K562 (cell line): ENCODE data around the gene COL28A1. TPM values are rescaled to one million over a fixed set of nuclear protein-coding genes. Genes with fewer than 3 reads are reported as not detected.

Experiments
- ATAC-seq: fragments of 200-7000 bp; cut with Tn5 transposase; 3 replicates; pipeline ENCODE4 v1.9.1; 2020; ENCODE audit warnings: moderate library complexity
- BruUV-seq: library from RNA; stranded (reverse); fragments of 400-500 nt; replicated peaks from 2 replicates; lab custom pipeline; 2021; lab: Mats Ljungman, UMichigan
- CTCF ChIA-PET: fragments of 300-600 bp; formaldehyde crosslinking; extraction: SDS; loops from one replicate; lab custom pipeline; 2021; ENCODE audit warnings: low intra/inter-chr PET ratio; lab: Yijun Ruan, JAX
- POLR2A ChIA-PET: fragments of 300-600, 350-650 bp; sonication (Branson Sonifier 250); formaldehyde crosslinking; extraction: SDS; loops from one replicate; lab custom pipeline; 2021; ENCODE audit warnings: antibody characterized with exemption, inconsistent platforms; lab: Yijun Ruan, JAX
- DNase-seq, 4 experiments: peaks; one replicate each; pipeline versions ENCODE4 v3.0.0 to v3.0.0-alpha.2; 2011 to 2018; ENCODE audit warnings: low spot score in 3 of 4, mixed read lengths in 3 of 4; ENCODE audit errors: extremely low read depth in 1 of 4
- FAIRE-seq: peaks from 2 replicates; lab custom pipeline; 2011; peaks lifted over from hg19 to GRCh38; lab: Jason Lieb, UNC
- H2AFZ ChIP-seq: 2 replicates; pipeline ENCODE4 v1.6.0; 2011; ENCODE audit warnings: low read depth, low read length, control low read depth, inconsistent platforms
- H3K27ac ChIP-seq: fragments of 200-600 bp; 3 replicates; pipeline ENCODE4 v1.8.0; 2011; ENCODE audit warnings: low read depth, mild to moderate bottlenecking, control low read depth, inconsistent platforms, low read length, moderate library complexity, mixed read lengths; ENCODE audit errors: extremely low read depth
- H3K27me3 ChIP-seq, 2 experiments: fragments of 300-600 bp in 1 of 2; 2 replicates in 1 of 2; 3 replicates in 1 of 2; pipeline versions ENCODE4 v1.6.0 to v1.8.0; 2011; ENCODE audit warnings: inconsistent platforms in 2 of 2, low read length in 2 of 2, mild to moderate bottlenecking in 1 of 2, mixed read lengths in 1 of 2, moderate library complexity in 1 of 2; ENCODE audit not compliant: control insufficient read depth in 2 of 2, insufficient read depth in 2 of 2
- H3K36me3 ChIP-seq: fragments of 300-600 bp; 3 replicates; pipeline ENCODE4 v1.8.0; 2011; ENCODE audit warnings: mild to moderate bottlenecking, low read length, inconsistent platforms; ENCODE audit not compliant: control insufficient read depth, insufficient read depth
- H3K4me1 ChIP-seq, 2 experiments: fragments of 200-600 bp in 1 of 2; replicated peaks in 1 of 2; 2 replicates in 1 of 2; 3 replicates in 1 of 2; pipeline versions ENCODE4 v1.5.1 to v1.8.0; 2011; ENCODE audit warnings: inconsistent platforms in 2 of 2, low read length in 2 of 2, mild to moderate bottlenecking in 1 of 2, mixed read lengths in 1 of 2, moderate library complexity in 1 of 2; ENCODE audit not compliant: control insufficient read depth in 2 of 2, insufficient read depth in 2 of 2
- H3K4me2 ChIP-seq: 2 replicates; pipeline ENCODE4 v1.6.1; 2011; ENCODE audit warnings: low read length, control low read depth, inconsistent platforms, mixed read lengths; ENCODE audit not compliant: insufficient read depth
- H3K4me3 ChIP-seq: fragments of 200-600 bp; sonication (generic), shearing (Covaris generic); 2 replicates; pipeline ENCODE4 v1.5.1; 2016; ENCODE audit warnings: control low read depth, inconsistent platforms
- H3K79me2 ChIP-seq: fragments of 200-600 bp; 3 replicates; pipeline ENCODE4 v1.8.0; 2011; ENCODE audit warnings: low read length, inconsistent platforms; ENCODE audit not compliant: control insufficient read depth, insufficient read depth
- H3K9ac ChIP-seq, 2 experiments: 2 replicates each; pipeline versions ENCODE4 v1.6.0 to v1.6.1; 2011; ENCODE audit warnings: low read depth in 2 of 2, low read length in 2 of 2, control low read depth in 1 of 2, inconsistent platforms in 1 of 2, mild to moderate bottlenecking in 1 of 2, mixed read lengths in 1 of 2; ENCODE audit not compliant: insufficient read depth in 1 of 2
- H3K9me1 ChIP-seq: one replicate; pipeline ENCODE4 v1.6.0; 2011; ENCODE audit warnings: inconsistent platforms, mild to moderate bottlenecking, low read length, moderate library complexity; ENCODE audit not compliant: control insufficient read depth, insufficient read depth
- H3K9me3 ChIP-seq: replicated peaks from 2 replicates; pipeline ENCODE4 v1.5.1; 2011; ENCODE audit warnings: low read depth, low read length, inconsistent platforms; ENCODE audit not compliant: control insufficient read depth, insufficient read depth
- H4K20me1 ChIP-seq: replicated peaks from 2 replicates; pipeline ENCODE4 v1.6.1; 2011; ENCODE audit warnings: low read length, inconsistent platforms, mixed read lengths; ENCODE audit not compliant: control insufficient read depth, insufficient read depth
- ARID1B ChIP-seq: fragments of 450-650 bp; IDR thresholded peaks from 2 replicates; pipeline ENCODE4 v1.6.1; 2016; ENCODE audit warnings: antibody characterized with exemption, mild to moderate bottlenecking, inconsistent platforms
- BCOR ChIP-seq: fragments of 450-650 bp; IDR thresholded peaks from 2 replicates; pipeline ENCODE4 v1.6.1; 2016
- CCAR2 ChIP-seq: fragments of 200-400 bp; formaldehyde crosslinking; IDR thresholded peaks from 2 replicates; pipeline ENCODE4 v1.6.1; 2017; ENCODE audit warnings: mild to moderate bottlenecking, low read depth, low read length
- CXXC5 ChIP-seq: fragments of 250-450 bp; sonication (Bioruptor Pico); IDR thresholded peaks from 2 replicates; pipeline ENCODE4 v1.8.0; 2022; ENCODE audit warnings: inconsistent platforms, mild to moderate bottlenecking, moderate library complexity
- PKNOX1 ChIP-seq: fragments of 450-650 bp; IDR thresholded peaks from 2 replicates; pipeline ENCODE4 v1.6.1; 2016
- PREB ChIP-seq: sonication (generic); formaldehyde crosslinking; IDR thresholded peaks from 2 replicates; pipeline ENCODE4 v1.8.1; 2023; ENCODE audit warnings: mild to moderate bottlenecking, missing genetic modification reagents
- TCF3 ChIP-seq: sonication (generic); formaldehyde crosslinking; IDR thresholded peaks from 2 replicates; pipeline ENCODE4 v1.4.0; 2020; ENCODE audit warnings: mild to moderate bottlenecking, missing genetic modification reagents
- ZC3H11A ChIP-seq: IDR thresholded peaks from 2 replicates; pipeline ENCODE4 v1.6.1; 2012; ENCODE audit warnings: low read depth, low read length, improper control_type of control experiment
- ZFP1 ChIP-seq: fragments of 450-650 bp; formaldehyde crosslinking; IDR thresholded peaks from 2 replicates; pipeline ENCODE4 v1.4.0; 2020; ENCODE audit warnings: mild to moderate bottlenecking, mixed read lengths
- ZFP36 ChIP-seq: fragments of 150-350 bp; IDR thresholded peaks from 2 replicates; pipeline ENCODE4 v1.6.1; 2018; ENCODE audit warnings: low read length, low read depth; ENCODE audit not compliant: partially characterized antibody
- ZNF23 ChIP-seq: fragments of 250-450 bp; sonication (Bioruptor Pico); IDR thresholded peaks from 2 replicates; pipeline ENCODE4 v1.4.0; 2020; ENCODE audit warnings: mild to moderate bottlenecking
- WGBS: fragments of 100-300 bp; shearing (Covaris generic); methylation state at CpG from one replicate; pipeline ENCODE4 v1.1.6; 2016; ENCODE audit warnings: low coverage, mixed read lengths; ENCODE audit not compliant: insufficient coverage; ENCODE audit errors: missing lambda C conversion rate; 5-methylcytosine and 5-hydroxymethylcytosine counted together
- in situ Hi-C: fragments of 300-500 bp; cut with MboI; formaldehyde crosslinking; loops from 4 replicates; pipeline ENCODE4 v1.15.0; 2018; ENCODE audit warnings: inconsistent platforms, mixed read lengths
- intact Hi-C: fragments of 100-400 bp; cut with micrococcal nuclease; formaldehyde crosslinking; loops from 2 replicates; pipeline ENCODE4 v1.14.2; 2022
- polyA plus RNA-seq, 8 experiments: library from polyadenylated mRNA; depleted of rRNA in 4 of 8; stranded (reverse) in 5 of 8; unstranded in 3 of 8; fragments of >200 nt; fragmentation: Nextera tagmentation in 2 of 8; fragmentation: Illumina TruSeq in 1 of 8; extraction: Ambion mirVana in 2 of 8; extraction: Trizol in 1 of 8; gene quantifications; 2 replicates each; pipeline versions ENCODE4 v1.2.1 to v1.2.3, GENCODE V29; 2011 to 2014; ENCODE audit warnings: inconsistent platforms in 1 of 8, missing spikeins in 1 of 8
- total RNA-seq, 7 experiments: library from RNA; depleted of rRNA in 6 of 7; stranded (reverse); fragments of >200 nt in 6 of 7; fragmentation: Illumina TruSeq in 2 of 7; extraction: Trizol in 2 of 7; gene quantifications; 2 replicates each; pipeline versions ENCODE4 v1.2.1 to v1.2.3, GENCODE V29; 2011 to 2021; ENCODE audit warnings: low replicate concordance in 1 of 7

The COL28A1 gene
- total and polyA plus RNA-seq, 9 of the 15 experiments (the other 6 are each of a cell fraction or from before 2014, with no cell fraction given): 0.03 to 0.13 (median 0.05) TPM; not detected in 3

GRCh38 chr7:7315851-7316250 is 219.8 kb downstream of the COL28A1 start:
- H3K4me3 ChIP-seq: no peak overlapping the region
- no peaks in the 10 kb centered on the region for H4K20me1 ChIP-seq
- no peak for FAIRE-seq
- in situ Hi-C loops (loop anchor here (25.0 kb wide), 1 partner anchor 354 kb away; no protein-coding TSS in a partner anchor), intact Hi-C loops (no loop called here)
- no peak for ATAC-seq
- CTCF ChIA-PET: no interaction called here
- H3K9me1 ChIP-seq: no peaks in the 10 kb centered on the region
- H3K27me3 ChIP-seq: peaks cover 0 to 4% of the 10 kb centered on the region in 2 experiments; a peak in 2 of 5 replicates
- no peaks in the 10 kb centered on the region for H3K79me2 ChIP-seq
- no peaks in the 10 kb centered on the region for H3K9me3 ChIP-seq
- no TSS peak for BruUV-seq
- no peak overlapping the region for H3K9ac ChIP-seq
- H3K36me3 ChIP-seq: no peaks in the 10 kb centered on the region
- POLR2A ChIA-PET: no interaction called here
- 0% methylated on average over 3 of the region's 3 CpGs for WGBS
- no peak overlapping the region for H2AFZ ChIP-seq
- no peak for DNase-seq
- H3K4me2 ChIP-seq: no peak overlapping the region
- no peaks in the 10 kb centered on the region; a peak in 1 of 5 replicates for H3K4me1 ChIP-seq
- H3K27ac ChIP-seq: no peak overlapping the region
- TF ChIP-seq ZC3H11A: no peak
- TF ChIP-seq PKNOX1: no peak
- no peak for TF ChIP-seq BCOR
- no peak for TF ChIP-seq CCAR2
- TF ChIP-seq ZFP36: no peak
- no peak for TF ChIP-seq ZFP1 (CRISPR knock-in tag)
- no peak for TF ChIP-seq PREB
- TF ChIP-seq TCF3: no peak
- no peak for TF ChIP-seq ARID1B
- no peak for TF ChIP-seq ZNF23 (CRISPR knock-in tag)
- no peak for TF ChIP-seq CXXC5 (CRISPR knock-in tag)
